KMS-11 (cell line): ENCODE measurements around the gene SYAP1.

ENCODE experiments used
- H2AFZ ChIP-seq: fragments of 200-600 bp; sonication (generic); 2 replicates; pipeline ENCODE4 v1.6.1; 2016; ENCODE audit warnings: antibody characterized with exemption, mixed run types, low read depth
- H3K27ac ChIP-seq: fragments of 200-600 bp; sonication (generic); 2 replicates; pipeline ENCODE4 v1.6.1; 2016; ENCODE audit warnings: mild to moderate bottlenecking, mixed run types
- H3K27me3 ChIP-seq: fragments of 200-600 bp; sonication (generic); 2 replicates; pipeline ENCODE4 v1.6.1; 2017; ENCODE audit warnings: mild to moderate bottlenecking, low read depth, mixed run types, moderate library complexity; ENCODE audit not compliant: insufficient read depth
- H3K36me3 ChIP-seq: fragments of 200-600 bp; sonication (generic); 2 replicates; pipeline ENCODE4 v1.6.1; 2017; ENCODE audit warnings: mild to moderate bottlenecking, mixed run types; ENCODE audit not compliant: insufficient read depth
- H3K4me1 ChIP-seq: fragments of 200-600 bp; sonication (generic); 2 replicates; pipeline ENCODE4 v1.6.1; 2016; ENCODE audit warnings: mild to moderate bottlenecking, low read depth, mixed run types; ENCODE audit not compliant: poor library complexity, severe bottlenecking
- H3K4me2 ChIP-seq: fragments of 200-600 bp; sonication (generic); 2 replicates; pipeline ENCODE4 v1.7.0; 2016; ENCODE audit warnings: mild to moderate bottlenecking, mixed run types
- H3K4me3 ChIP-seq: fragments of 200-600 bp; sonication (generic); IDR thresholded peaks from 2 replicates; pipeline ENCODE4 v1.6.1; 2017; ENCODE audit warnings: low read depth, low read length, mixed read lengths; ENCODE audit not compliant: insufficient read depth
- H3K79me2 ChIP-seq: fragments of 200-600 bp; sonication (generic); 2 replicates; pipeline ENCODE4 v1.6.1; 2016; ENCODE audit warnings: low read depth, mixed run types; ENCODE audit not compliant: insufficient read depth
- H3K9ac ChIP-seq: fragments of 200-600 bp; sonication (generic); 2 replicates; pipeline ENCODE4 v1.6.1; 2016; ENCODE audit warnings: mild to moderate bottlenecking, mixed run types
- H4K20me1 ChIP-seq: fragments of 200-600 bp; sonication (generic); 2 replicates; pipeline ENCODE4 v1.6.1; 2016; ENCODE audit warnings: mild to moderate bottlenecking, mixed run types; ENCODE audit not compliant: insufficient read depth
- TF ChIP-seq, protein P1 (sequence below): fragments of 200-600 bp; sonication (generic); conservative IDR thresholded peaks from 2 replicates; pipeline ENCODE4 v1.6.1; 2017; ENCODE audit warnings: low read depth, mild to moderate bottlenecking, antibody characterized with exemption, low read length, moderate library complexity, mixed read lengths

Gene SYAP1

DNA sequence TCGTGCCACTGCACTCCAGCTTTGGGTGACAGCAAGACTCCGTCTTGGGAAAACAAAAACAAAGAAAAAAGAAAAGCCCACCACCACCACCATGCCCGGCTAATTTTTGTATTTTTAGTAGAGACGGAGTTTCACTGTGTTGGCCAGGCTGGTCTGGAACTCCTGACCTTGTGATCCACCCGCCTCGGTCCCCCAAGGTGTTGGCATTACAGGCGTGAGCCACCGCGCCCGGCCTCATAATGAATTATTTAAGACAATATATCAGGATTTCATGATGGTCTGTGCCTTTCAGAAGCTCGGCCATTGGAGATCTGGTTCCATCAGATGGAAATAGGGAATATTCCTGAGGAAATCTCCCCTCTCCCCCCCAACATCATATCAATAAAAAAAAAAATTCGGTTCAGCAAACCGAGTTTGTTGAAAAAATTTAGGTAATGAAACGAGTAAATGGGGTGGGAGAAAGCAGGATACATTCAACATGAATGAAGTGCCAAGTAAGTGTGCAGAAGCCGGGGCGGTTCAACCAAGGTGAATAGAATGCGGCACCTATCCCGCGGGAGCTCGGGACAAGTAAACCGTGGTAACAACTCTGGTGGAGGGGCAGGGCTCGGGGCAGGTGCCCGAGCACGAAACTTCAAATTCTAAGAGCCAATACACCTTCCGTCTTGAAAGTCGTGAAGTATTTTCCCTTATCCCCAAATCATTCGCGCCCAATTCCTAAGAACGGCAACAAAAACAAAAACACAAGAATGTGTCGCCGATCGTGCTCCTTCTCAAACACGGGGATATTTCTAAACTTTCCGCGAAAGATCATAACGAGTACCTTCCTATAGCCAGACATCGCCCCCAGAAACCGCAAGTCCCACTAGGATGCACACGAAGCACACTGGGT is 66.1 kb downstream of the SYAP1 start:
- Histone ChIP-seq H3K4me1 (peaks cover 20% of the 10 kb centered on the region), H3K4me3 (no peak overlapping the region), H3K79me2 (peaks cover 36% of the 10 kb centered on the region), H3K4me2 (peak overlapping the region; percentile 54), H3K9ac (peak overlapping the region; percentile 39; the same call in 1 of the 2 replicates), H4K20me1 (peaks cover 4% of the 10 kb centered on the region), H3K36me3 (no peaks in the 10 kb centered on the region), H2AFZ (peak overlapping the region; percentile 98), H3K27me3 (no peaks in the 10 kb centered on the region), H3K27ac (no peak overlapping the region)
- TF ChIP-seq, protein P1, sequence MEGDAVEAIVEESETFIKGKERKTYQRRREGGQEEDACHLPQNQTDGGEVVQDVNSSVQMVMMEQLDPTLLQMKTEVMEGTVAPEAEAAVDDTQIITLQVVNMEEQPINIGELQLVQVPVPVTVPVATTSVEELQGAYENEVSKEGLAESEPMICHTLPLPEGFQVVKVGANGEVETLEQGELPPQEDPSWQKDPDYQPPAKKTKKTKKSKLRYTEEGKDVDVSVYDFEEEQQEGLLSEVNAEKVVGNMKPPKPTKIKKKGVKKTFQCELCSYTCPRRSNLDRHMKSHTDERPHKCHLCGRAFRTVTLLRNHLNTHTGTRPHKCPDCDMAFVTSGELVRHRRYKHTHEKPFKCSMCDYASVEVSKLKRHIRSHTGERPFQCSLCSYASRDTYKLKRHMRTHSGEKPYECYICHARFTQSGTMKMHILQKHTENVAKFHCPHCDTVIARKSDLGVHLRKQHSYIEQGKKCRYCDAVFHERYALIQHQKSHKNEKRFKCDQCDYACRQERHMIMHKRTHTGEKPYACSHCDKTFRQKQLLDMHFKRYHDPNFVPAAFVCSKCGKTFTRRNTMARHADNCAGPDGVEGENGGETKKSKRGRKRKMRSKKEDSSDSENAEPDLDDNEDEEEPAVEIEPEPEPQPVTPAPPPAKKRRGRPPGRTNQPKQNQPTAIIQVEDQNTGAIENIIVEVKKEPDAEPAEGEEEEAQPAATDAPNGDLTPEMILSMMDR = no peak

DNA sequence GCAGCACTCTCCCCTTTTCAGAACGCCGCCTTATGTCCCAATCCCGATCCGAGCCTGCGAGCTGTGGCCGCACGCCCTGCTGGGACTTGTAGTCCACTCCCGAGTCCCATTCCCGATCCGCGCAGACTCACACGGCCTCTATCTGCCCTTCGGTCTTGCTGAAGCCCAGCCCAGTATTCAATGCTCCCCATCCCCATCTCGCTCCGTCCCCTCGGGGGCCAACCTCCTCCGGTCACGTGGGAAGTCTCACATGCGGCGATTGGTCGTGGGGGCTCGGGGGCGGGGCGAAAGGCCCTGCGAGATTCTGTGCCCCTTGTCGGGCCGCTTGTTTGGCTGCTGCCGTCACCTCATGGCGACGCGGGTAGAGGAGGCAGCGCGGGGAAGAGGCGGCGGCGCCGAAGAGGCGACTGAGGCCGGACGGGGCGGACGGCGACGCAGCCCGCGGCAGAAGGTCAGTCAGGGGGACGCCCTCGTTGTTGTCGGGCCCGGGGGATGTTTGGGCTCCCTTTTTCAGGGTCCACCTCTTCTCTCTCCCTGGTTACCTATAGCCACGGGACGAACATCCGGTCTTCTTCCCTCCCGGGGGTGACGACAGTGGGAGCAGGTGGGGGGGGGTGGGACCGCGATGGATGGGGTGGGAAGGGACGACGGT is 66.9 kb downstream of the SYAP1 start, which contains the start of gene TXLNG:
Gene TXLNG (plus strand): TSS at position 328 of the 652 bp plus-strand sequence. CDS start 22 bp downstream, at position 350.
- H3K79me2 ChIP-seq = peaks cover 43% of the 10 kb centered on the region
- peak within 1 kb of the TSS; percentile 98 for H2AFZ ChIP-seq
- H3K4me3 ChIP-seq = no peak within 1 kb of the TSS
- H3K9ac ChIP-seq = peak within 1 kb of the TSS; percentile 90
- H3K27me3 ChIP-seq = no peaks in the 10 kb centered on the region
- H3K4me2 ChIP-seq = peak within 1 kb of the TSS; percentile 54
- H3K27ac ChIP-seq = peak within 1 kb of the TSS; percentile 75
- peaks cover 20% of the 10 kb centered on the region for H3K4me1 ChIP-seq
- H3K36me3 ChIP-seq = no peaks in the 10 kb centered on the region
- H4K20me1 ChIP-seq = peaks cover 4% of the 10 kb centered on the region
- TF ChIP-seq, protein P1 = no peak

GRCh38 chrX:16786791-16787735 is 67.7 kb downstream of the SYAP1 start:
- peaks cover 20% of the 10 kb centered on the region for H3K4me1 ChIP-seq
- H4K20me1 ChIP-seq = peaks cover 4% of the 10 kb centered on the region
- peak overlapping the region; percentile 38; the same call in 1 of the 2 replicates for H2AFZ ChIP-seq
- TF ChIP-seq, protein P1 = no peak
- no peaks in the 10 kb centered on the region for H3K36me3 ChIP-seq
- peak overlapping the region; percentile 90 for H3K9ac ChIP-seq
- H3K27ac ChIP-seq = peak overlapping the region; percentile 75
- peak overlapping the region; percentile 53 for H3K4me2 ChIP-seq
- H3K4me3 ChIP-seq = no peak overlapping the region
- peaks cover 49% of the 10 kb centered on the region for H3K79me2 ChIP-seq
- H3K27me3 ChIP-seq = no peaks in the 10 kb centered on the region

GRCh38 chrX:16788477-16788876 is 69.1 kb downstream of the SYAP1 start:
- TF ChIP-seq, protein P1 = no peak
- Histone ChIP-seq H3K9ac (no peak overlapping the region), H4K20me1 (peaks cover 4% of the 10 kb centered on the region), H3K79me2 (peaks cover 54% of the 10 kb centered on the region), H3K27me3 (no peaks in the 10 kb centered on the region), H3K4me2 (no peak overlapping the region; the same call in 1 of the 2 replicates), H3K27ac (no peak overlapping the region), H2AFZ (no peak overlapping the region), H3K4me3 (no peak overlapping the region), H3K4me1 (peaks cover 20% of the 10 kb centered on the region), H3K36me3 (0 out of 2 replicates have a peak, but pooled peaks cover 2% of the 10 kb centered on the region)
